Measurements from ENCODE around the gene CDH4. TPM values are rescaled to one million over a fixed set of nuclear protein-coding genes. Genes with fewer than 3 reads are reported as not detected.

Gene CDH4
- total and polyA plus RNA-seq, 9 of the 15 experiments (the other 6 are each of a cell fraction or from before 2014, with no cell fraction given): 0.04 TPM; not detected in 8

- H3K36me3 ChIP-seq (ENCODE audit: control insufficient read depth, insufficient read depth, low read length): no peaks in the 10 kb centered on the region
- TF ChIP-seq ARNT (IDR thresholded peaks at IDR 0.05): no peak
- TF ChIP-seq RBM14 (IDR thresholded peaks at IDR 0.05; ENCODE audit: borderline replicate concordance, insufficient read depth, low read depth, low read length): no peak
- TF ChIP-seq EWSR1 (IDR thresholded peaks at IDR 0.05; ENCODE audit: borderline replicate concordance, low read depth, partially characterized antibody): no peak
- no peak for TF ChIP-seq TGIF2 (CRISPR knock-in tag; IDR thresholded peaks at IDR 0.05)
- no peak for TF ChIP-seq ZBTB7A (IDR thresholded peaks at IDR 0.05; ENCODE audit: borderline replicate concordance, control insufficient read depth, low read depth, low read length)
- no peak for TF ChIP-seq ZBTB8A (IDR thresholded peaks at IDR 0.05; ENCODE audit: partially characterized antibody)
- ChIA-PET CTCF (ENCODE audit: low intra/inter-chr PET ratio) (no interaction called here), POLR2A (interaction anchor here (0.8 kb wide), 1 partner anchor 377 kb away, joined by 3 read pairs; no protein-coding TSS in a partner anchor)
- no peaks in the 10 kb centered on the region for H3K79me2 ChIP-seq (ENCODE audit: control insufficient read depth, insufficient read depth, low read length)
- in situ Hi-C loops (cut with MboI) (no loop called here), intact Hi-C loops (cut with micrococcal nuclease) (no loop called here)
- H3K4me1 ChIP-seq (replicated peaks in 1 of 2; ENCODE audit: control insufficient read depth in 2 of 2, insufficient read depth in 2 of 2, low read length in 2 of 2): no peaks in the 10 kb centered on the region
- H3K4me2 ChIP-seq (ENCODE audit: insufficient read depth, low read length): no peak overlapping the region
- H4K20me1 ChIP-seq (replicated peaks; ENCODE audit: control insufficient read depth, insufficient read depth, low read length): no peaks in the 10 kb centered on the region; the same call in none of the 2 replicates
- DNase-seq (ENCODE audit: extremely low read depth in 1 of 4, low spot score in 3 of 4) (peak; percentile 8 to 27 (median 26)), ATAC-seq (peak; percentile 62), FAIRE-seq (no peak)
- no peak overlapping the region for H3K4me3 ChIP-seq
- no TSS peak for BruUV-seq (replicated peaks)
- 0% methylated on average over 17 of the region's 17 CpGs for WGBS (ENCODE audit: insufficient coverage, low coverage, missing lambda C conversion rate)
- H3K27me3 ChIP-seq (ENCODE audit: control insufficient read depth in 2 of 2, insufficient read depth in 2 of 2, low read length in 2 of 2): peaks cover 13 to 64% of the 10 kb centered on the region in 2 experiments; a peak in 4 of 5 replicates
- H3K9me3 ChIP-seq (replicated peaks; ENCODE audit: control insufficient read depth, insufficient read depth, low read depth, low read length): no peaks in the 10 kb centered on the region
- H2AFZ ChIP-seq (ENCODE audit: low read depth, low read length): no peak overlapping the region
- H3K27ac ChIP-seq (ENCODE audit: extremely low read depth, low read depth, low read length): no peak overlapping the region
- H3K9ac ChIP-seq (ENCODE audit: insufficient read depth in 1 of 2, low read depth in 2 of 2, low read length in 2 of 2): no peak overlapping the region
- H3K9me1 ChIP-seq (ENCODE audit: control insufficient read depth, insufficient read depth, low read length): no peaks in the 10 kb centered on the region
Measured at GRCh38 chr20:61631751-61632150, 379.7 kb downstream of the CDH4 start.

GRCh38 chr20:61633004-61633403, 380.9 kb downstream of the CDH4 start:
- Histone ChIP-seq H3K4me2 (ENCODE audit: insufficient read depth, low read length) (no peak overlapping the region), H2AFZ (ENCODE audit: low read depth, low read length) (no peak overlapping the region), H4K20me1 (replicated peaks; ENCODE audit: control insufficient read depth, insufficient read depth, low read length) (no peaks in the 10 kb centered on the region; the same call in none of the 2 replicates), H3K27me3 (ENCODE audit: control insufficient read depth in 2 of 2, insufficient read depth in 2 of 2, low read length in 2 of 2) (peaks cover 10 to 60% of the 10 kb centered on the region in 2 experiments; a peak in 4 of 5 replicates), H3K4me1 (replicated peaks in 1 of 2; ENCODE audit: control insufficient read depth in 2 of 2, insufficient read depth in 2 of 2, low read length in 2 of 2) (no peaks in the 10 kb centered on the region), H3K79me2 (ENCODE audit: control insufficient read depth, insufficient read depth, low read length) (no peaks in the 10 kb centered on the region), H3K36me3 (ENCODE audit: control insufficient read depth, insufficient read depth, low read length) (no peaks in the 10 kb centered on the region), H3K4me3 (no peak overlapping the region), H3K9ac (ENCODE audit: insufficient read depth in 1 of 2, low read depth in 2 of 2, low read length in 2 of 2) (no peak overlapping the region), H3K9me1 (ENCODE audit: control insufficient read depth, insufficient read depth, low read length) (no peaks in the 10 kb centered on the region), H3K9me3 (replicated peaks; ENCODE audit: control insufficient read depth, insufficient read depth, low read depth, low read length) (no peaks in the 10 kb centered on the region), H3K27ac (ENCODE audit: extremely low read depth, low read depth, low read length) (no peak overlapping the region)
- BruUV-seq (replicated peaks): no TSS peak
- ChIA-PET POLR2A (no interaction called here), CTCF (ENCODE audit: low intra/inter-chr PET ratio) (no interaction called here)
- intact Hi-C loops (cut with micrococcal nuclease) (no loop called here), in situ Hi-C loops (cut with MboI) (no loop called here)
- no peak for FAIRE-seq
- no peak for ATAC-seq
- DNase-seq (ENCODE audit: extremely low read depth in 1 of 4, low spot score in 3 of 4): no peak
- WGBS (ENCODE audit: insufficient coverage, low coverage, missing lambda C conversion rate): 0% methylated on average over 1 of the region's 1 CpG
- TF ChIP-seq PHF21A (IDR thresholded peaks at IDR 0.05; ENCODE audit: borderline replicate concordance, low read depth): no peak
- no peak for TF ChIP-seq ZNF407 (IDR thresholded peaks at IDR 0.05; ENCODE audit: low read depth)
